HEK293 (cell line): ENCODE data around the gene P2RY2.

Experiments used
- ZNF274 ChIP-seq, 2 experiments: fragments of 200-500 bp in 1 of 2; fragments of 450-650 bp in 1 of 2; sonication (Bioruptor generic) in 1 of 2; formaldehyde crosslinking in 1 of 2; IDR thresholded peaks; 2 replicates each; pipeline versions ENCODE4 v1.5.1 to v1.6.1; 2014 to 2016; ENCODE audit warnings: borderline replicate concordance in 1 of 2, inconsistent platforms in 1 of 2, low read length in 1 of 2, missing biosample characterization in 1 of 2, missing genetic modification characterization in 1 of 2
- ZNF335 ChIP-seq: fragments of 450-650 bp; formaldehyde crosslinking; conservative IDR thresholded peaks from 2 replicates; pipeline ENCODE4 v1.5.1; 2016; ENCODE audit warnings: missing biosample characterization, missing genetic modification characterization
- ZNF501 ChIP-seq: fragments of 450-650 bp; formaldehyde crosslinking; IDR thresholded peaks from 2 replicates; pipeline ENCODE4 v1.5.1; 2016; ENCODE audit warnings: missing biosample characterization, missing genetic modification characterization
- ZNF571 ChIP-seq: fragments of 450-650 bp; formaldehyde crosslinking; IDR thresholded peaks from 2 replicates; pipeline ENCODE4 v1.5.0; 2017; ENCODE audit warnings: missing biosample characterization, missing genetic modification characterization

DNA sequence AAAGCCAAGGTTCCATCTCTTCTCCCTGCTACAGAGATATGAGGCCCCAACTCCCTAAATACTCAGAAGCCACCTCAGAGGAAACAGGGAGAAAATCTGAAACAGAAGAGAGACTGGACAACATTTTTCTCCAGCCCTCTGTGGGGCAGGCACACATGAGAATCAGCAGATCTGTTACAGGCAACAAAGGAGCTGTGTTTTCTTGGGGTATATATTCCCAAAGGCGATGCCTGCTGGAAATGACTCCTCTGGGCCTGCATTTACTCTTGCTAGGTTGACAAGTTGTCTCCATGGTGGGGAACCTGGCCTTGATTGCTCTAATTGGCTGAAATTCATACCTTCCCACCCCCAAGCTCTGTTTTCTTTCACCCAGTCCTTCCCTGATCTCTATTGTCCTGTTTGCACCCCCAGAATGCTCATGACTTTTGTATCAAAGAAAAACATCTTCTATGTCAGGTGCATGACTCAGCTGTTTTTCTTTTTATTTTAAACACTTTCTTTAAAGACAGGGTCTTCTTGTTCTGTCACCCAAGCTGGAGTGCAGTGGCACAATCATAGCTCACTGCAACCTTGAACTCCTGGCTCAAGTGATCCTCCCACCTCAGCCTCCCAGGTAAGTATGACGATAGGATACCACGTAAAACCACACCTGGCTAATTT, 30.6 kb downstream of the P2RY2 start:
- TF ChIP-seq ZNF571 (no peak), ZNF274 (IDR thresholded peaks at IDR 0.05; ENCODE audit: low read length) (no peak), ZNF274 (tag by site-specific recombination; IDR thresholded peaks at IDR 0.05; ENCODE audit: borderline replicate concordance) (no peak), ZNF335 (no peak), ZNF501 (no peak)
